ENCODE data around the gene BEAN1.
"Not testable (repeated sequence)": the region's sequence is repeated elsewhere in the genome, so short reads cannot be mapped to it uniquely, and the experiment has no call there.

Gene BEAN1

DNA sequence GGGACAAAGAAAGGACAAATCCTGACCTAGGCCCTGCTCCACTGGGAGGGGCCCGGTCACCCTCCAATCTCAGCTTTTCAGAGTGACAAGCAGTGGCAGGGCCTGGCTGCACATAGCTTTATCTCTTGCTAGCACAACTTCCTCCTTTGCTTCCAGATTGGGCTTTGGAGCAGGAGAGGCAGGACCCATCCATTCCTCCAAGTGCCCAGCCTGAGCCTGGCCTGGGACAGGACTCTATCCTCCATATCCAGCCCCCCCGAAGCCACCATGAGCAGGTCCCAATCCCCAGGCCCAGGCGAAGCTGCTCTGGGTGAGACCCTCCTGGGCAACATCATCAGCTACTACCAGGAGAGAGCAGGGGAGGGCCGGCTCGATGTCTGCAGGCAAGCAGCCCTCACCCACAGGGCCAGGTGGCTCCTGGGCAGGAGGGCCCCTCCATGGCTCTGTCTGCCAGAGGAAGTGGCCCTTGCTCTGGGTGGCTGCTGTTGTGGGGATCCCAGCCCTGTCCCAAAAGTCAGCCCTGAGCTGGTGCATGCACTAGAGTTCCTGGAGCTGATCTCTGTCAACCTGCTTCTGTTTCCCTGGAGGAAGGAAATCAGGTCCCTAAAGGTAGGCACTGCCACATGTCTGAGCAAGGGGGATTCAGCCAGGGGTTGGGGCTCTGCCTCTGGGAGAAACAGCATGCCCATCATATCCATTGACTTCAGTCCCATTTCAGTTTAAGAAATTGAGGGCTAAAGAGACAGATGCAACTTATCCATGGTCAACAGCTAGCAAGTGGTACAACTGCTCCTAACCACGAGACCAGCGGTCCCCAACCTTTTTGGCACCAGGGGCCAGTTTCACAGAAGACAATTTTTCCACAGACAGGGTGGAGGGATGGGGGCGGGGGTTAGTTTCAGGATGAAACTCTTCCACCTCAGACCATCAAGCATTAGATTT lies 64.0 kb downstream of the BEAN1 start:
- Histone ChIP-seq H3K9ac (ENCODE audit: low read depth, low read length) (no peak overlapping the region), H3K36me3 (ENCODE audit: insufficient read depth, low read length) (no peaks in the 10 kb centered on the region), H3K27ac (ENCODE audit: low read depth, low read length) (no peak overlapping the region), H3K4me1 (ENCODE audit: insufficient read depth, low read length) (no peaks in the 10 kb centered on the region), H3K9me3 (ENCODE audit: insufficient read depth, low read depth, low read length) (no peaks in the 10 kb centered on the region), H3K4me3 (ENCODE audit: low read length) (no peak overlapping the region), H3K27me3 (ENCODE audit: insufficient read depth, low read length) (no peaks in the 10 kb centered on the region)
- WGBS = 90% methylated on average over 8 of the region's 8 CpGs

DNA sequence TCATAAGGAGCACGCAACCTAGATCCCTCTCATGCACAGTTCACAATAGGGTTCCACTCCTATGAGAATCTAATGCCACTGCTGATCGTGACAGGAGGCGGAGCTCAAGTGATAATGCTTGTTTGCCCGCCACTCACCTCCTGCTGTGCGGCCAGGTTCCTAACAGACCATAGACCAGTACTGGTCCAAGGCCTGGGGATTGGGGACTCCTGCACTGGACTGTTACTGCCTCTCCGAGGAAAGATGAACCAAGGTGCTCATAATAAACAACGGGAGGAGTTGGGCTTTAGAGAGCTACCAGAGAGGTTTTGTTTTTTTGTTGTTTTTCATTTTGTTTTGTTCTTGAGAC lies 64.6 kb downstream of the BEAN1 start:
- H3K4me3 ChIP-seq (ENCODE audit: low read length) = no peak overlapping the region
- H3K27ac ChIP-seq (ENCODE audit: low read depth, low read length) = no peak overlapping the region
- H3K9me3 ChIP-seq (ENCODE audit: insufficient read depth, low read depth, low read length) = no peaks in the 10 kb centered on the region
- no peaks in the 10 kb centered on the region for H3K4me1 ChIP-seq (ENCODE audit: insufficient read depth, low read length)
- H3K27me3 ChIP-seq (ENCODE audit: insufficient read depth, low read length) = no peaks in the 10 kb centered on the region
- no peaks in the 10 kb centered on the region for H3K36me3 ChIP-seq (ENCODE audit: insufficient read depth, low read length)
- WGBS = 80% methylated on average over 7 of the region's 7 CpGs
- no peak overlapping the region for H3K9ac ChIP-seq (ENCODE audit: low read depth, low read length)

DNA sequence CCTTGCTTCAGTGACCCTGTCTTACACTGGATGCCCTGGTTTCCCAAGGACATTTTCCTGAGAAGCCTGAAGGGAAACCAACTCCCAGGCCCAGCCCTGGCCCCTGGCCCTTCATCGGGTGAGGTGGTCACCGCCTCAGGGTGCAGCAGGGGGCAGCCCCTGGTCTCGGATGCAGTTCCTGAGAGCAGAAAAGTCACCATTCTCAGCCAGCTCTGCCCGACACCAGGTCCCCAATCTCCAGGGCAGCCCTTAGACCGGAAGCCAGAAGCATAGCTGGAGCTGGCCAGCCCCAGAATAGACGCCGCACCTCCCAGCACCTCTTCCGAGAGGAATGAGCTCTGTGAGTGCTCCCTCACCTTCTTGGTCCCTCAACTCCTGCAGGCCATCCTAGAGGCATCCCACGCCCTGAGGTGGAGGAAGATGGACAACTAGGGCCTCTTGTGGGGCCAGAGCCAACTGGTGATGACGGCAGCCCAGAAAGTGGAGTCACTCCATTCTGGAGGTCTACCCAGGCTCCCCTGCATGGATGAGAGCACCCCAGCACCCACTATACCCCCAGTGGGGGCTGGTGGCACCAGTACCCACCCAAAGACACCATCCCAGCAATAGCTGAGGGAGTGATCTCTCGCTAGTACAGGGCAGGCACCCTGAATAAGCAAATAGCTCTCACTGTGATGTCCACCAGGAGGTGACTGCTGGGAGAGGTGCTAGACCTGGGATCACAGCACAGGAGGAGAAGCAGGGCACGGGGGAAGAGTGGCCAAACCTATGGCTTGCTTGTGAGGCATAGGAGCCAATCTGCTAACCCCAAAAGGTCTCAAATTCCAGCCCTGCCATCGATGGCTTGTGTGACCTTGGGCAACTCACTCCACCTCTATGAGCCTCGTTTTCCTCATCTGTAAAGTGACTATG lies 66.7 kb downstream of the BEAN1 start:
- Histone ChIP-seq H3K9ac (ENCODE audit: low read depth, low read length) (no peak overlapping the region), H3K36me3 (ENCODE audit: insufficient read depth, low read length) (no peaks in the 10 kb centered on the region), H3K27ac (ENCODE audit: low read depth, low read length) (no peak overlapping the region), H3K27me3 (ENCODE audit: insufficient read depth, low read length) (no peaks in the 10 kb centered on the region), H3K9me3 (ENCODE audit: insufficient read depth, low read depth, low read length) (no peaks in the 10 kb centered on the region), H3K4me3 (ENCODE audit: low read length) (no peak overlapping the region), H3K4me1 (ENCODE audit: insufficient read depth, low read length) (no peaks in the 10 kb centered on the region)
- WGBS = 92% methylated on average over 14 of the region's 14 CpGs

DNA sequence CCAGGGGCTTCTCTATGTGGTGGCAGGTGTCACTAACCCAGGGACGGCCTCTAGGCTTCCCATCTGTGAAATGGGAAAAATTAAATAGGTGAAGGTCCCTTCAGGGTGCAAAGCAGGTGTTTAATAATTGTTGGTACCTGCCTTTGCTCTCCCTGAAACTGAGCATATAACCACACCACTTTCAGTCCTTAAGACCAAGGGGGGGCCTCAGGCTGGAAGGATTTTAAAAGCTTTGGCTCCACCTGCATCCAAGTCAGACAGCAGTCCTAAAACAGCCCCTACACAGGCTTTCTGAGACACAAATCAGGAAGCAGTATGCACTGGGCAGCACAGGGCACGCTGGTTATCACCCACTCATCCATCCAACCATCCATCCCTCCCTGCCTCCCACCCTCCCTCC lies 67.8 kb downstream of the BEAN1 start:
- no peaks in the 10 kb centered on the region for H3K36me3 ChIP-seq (ENCODE audit: insufficient read depth, low read length)
- no peaks in the 10 kb centered on the region for H3K4me1 ChIP-seq (ENCODE audit: insufficient read depth, low read length)
- WGBS = 90% methylated on average over 2 of the region's 2 CpGs

DNA sequence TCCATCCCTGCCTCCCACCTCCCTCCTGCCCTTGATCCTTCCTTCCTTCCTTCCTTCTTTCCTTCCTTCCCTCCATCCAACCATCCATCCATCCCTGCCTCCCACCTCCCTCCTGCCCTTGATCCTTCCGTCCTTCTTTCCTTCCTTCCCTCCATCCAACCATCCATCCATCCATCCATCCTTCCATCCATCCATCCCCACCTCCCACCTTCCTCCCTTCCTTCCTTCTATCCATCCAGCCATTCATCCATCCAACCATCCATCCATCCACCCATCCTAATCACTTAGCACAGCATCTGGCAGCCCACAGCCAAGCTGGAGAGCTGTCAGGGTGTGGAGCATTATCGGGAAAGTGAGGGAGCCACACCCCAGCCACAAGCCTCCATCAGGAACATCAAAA lies 68.3 kb downstream of the BEAN1 start:
- no peaks in the 10 kb centered on the region for H3K27me3 ChIP-seq (ENCODE audit: insufficient read depth, low read length)
- H3K4me1 ChIP-seq (ENCODE audit: insufficient read depth, low read length) = no peaks in the 10 kb centered on the region
- H3K4me3 ChIP-seq (ENCODE audit: low read length) = no peak overlapping the region
- no peak overlapping the region for H3K9ac ChIP-seq (ENCODE audit: low read depth, low read length)
- no peak overlapping the region for H3K27ac ChIP-seq (ENCODE audit: low read depth, low read length)
- no peaks in the 10 kb centered on the region for H3K9me3 ChIP-seq (ENCODE audit: insufficient read depth, low read depth, low read length)
- no peaks in the 10 kb centered on the region for H3K36me3 ChIP-seq (ENCODE audit: insufficient read depth, low read length)
- 92% methylated on average over 2 of the region's 2 CpGs for WGBS

More for the DNA sequence above, 67.8 kb downstream of the BEAN1 start:
- no peak overlapping the region for H3K27ac ChIP-seq (ENCODE audit: low read depth, low read length)
- H3K9ac ChIP-seq (ENCODE audit: low read depth, low read length) = no peak overlapping the region
- no peak overlapping the region for H3K4me3 ChIP-seq (ENCODE audit: low read length)
- no peaks in the 10 kb centered on the region for H3K27me3 ChIP-seq (ENCODE audit: insufficient read depth, low read length)
- H3K9me3 ChIP-seq (ENCODE audit: insufficient read depth, low read depth, low read length) = no peaks in the 10 kb centered on the region

DNA sequence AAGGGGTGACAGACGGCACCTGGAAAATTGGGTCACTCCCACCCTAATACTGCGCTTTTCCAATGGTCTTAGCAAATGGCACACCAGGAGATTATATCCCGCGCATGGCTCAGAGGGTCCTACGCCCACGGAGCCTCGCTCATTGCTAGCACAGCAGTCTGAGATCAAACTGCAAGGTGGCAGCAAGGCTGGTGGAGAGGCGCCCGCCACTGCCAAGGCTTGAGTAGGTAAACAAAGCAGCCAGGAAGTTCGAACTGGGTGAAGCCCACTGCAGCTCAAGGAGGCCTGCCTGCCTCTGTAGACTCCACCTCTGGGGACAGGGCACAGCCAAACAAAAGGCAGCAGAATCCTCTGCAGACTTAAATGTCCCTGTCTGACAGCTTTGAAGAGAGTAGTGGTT lies 69.1 kb downstream of the BEAN1 start:
- not testable (repeated sequence) for H3K9ac ChIP-seq (ENCODE audit: low read depth, low read length); H3K27me3 ChIP-seq (ENCODE audit: insufficient read depth, low read length); H3K36me3 ChIP-seq (ENCODE audit: insufficient read depth, low read length); H3K4me1 ChIP-seq (ENCODE audit: insufficient read depth, low read length); H3K27ac ChIP-seq (ENCODE audit: low read depth, low read length); H3K4me3 ChIP-seq (ENCODE audit: low read length); H3K9me3 ChIP-seq (ENCODE audit: insufficient read depth, low read depth, low read length)
- WGBS = 95% methylated on average over 8 of the region's 10 CpGs

DNA sequence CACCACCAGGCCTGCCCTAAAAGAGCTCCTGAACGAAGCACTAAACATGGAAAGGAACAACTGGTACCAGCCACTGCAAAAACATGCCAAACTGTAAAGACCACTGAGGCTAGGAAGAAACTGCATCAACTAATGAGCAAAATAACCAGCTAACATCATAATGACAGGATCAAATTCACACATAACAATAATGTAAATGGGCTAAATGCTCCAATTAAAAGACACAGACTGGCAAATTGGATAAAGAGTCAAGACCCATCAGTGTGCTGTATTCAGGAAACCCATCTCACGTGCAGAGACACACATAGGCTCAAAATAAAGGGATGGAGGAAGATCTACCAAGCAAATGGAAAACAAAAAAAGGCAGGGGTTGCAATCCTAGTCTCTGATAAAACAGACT lies 70.8 kb downstream of the BEAN1 start:
- not testable (repeated sequence) for H3K4me3 ChIP-seq (ENCODE audit: low read length); H3K9ac ChIP-seq (ENCODE audit: low read depth, low read length)
- 82% methylated on average over 1 of the region's 2 CpGs for WGBS

DNA sequence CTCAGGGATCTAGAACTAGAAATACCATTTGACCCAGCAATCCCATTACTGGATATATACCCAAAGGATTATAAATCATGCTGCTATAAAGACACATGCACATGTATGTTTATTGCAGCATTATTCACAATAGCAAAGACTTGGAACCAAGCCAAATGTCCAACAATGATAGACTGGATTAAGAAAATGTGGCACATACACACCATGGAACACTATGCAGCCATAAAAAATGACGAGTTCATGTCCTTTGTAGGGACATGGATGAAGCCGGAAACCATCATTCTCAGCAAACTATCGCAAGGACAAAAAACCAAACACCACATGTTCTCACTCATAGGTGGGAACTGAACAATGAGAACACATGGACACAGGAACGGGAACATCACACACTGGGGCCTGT lies 74.5 kb downstream of the BEAN1 start:
- 93% methylated on average over 3 of the region's 4 CpGs for WGBS
- H3K9me3 ChIP-seq (ENCODE audit: insufficient read depth, low read depth, low read length); H3K9ac ChIP-seq (ENCODE audit: low read depth, low read length); H3K36me3 ChIP-seq (ENCODE audit: insufficient read depth, low read length); H3K4me3 ChIP-seq (ENCODE audit: low read length); H3K27ac ChIP-seq (ENCODE audit: low read depth, low read length); H3K4me1 ChIP-seq (ENCODE audit: insufficient read depth, low read length); H3K27me3 ChIP-seq (ENCODE audit: insufficient read depth, low read length): not testable (repeated sequence)

More for the DNA sequence above, 70.8 kb downstream of the BEAN1 start:
- not testable (repeated sequence) for H3K27me3 ChIP-seq (ENCODE audit: insufficient read depth, low read length); H3K27ac ChIP-seq (ENCODE audit: low read depth, low read length); H3K9me3 ChIP-seq (ENCODE audit: insufficient read depth, low read depth, low read length); H3K36me3 ChIP-seq (ENCODE audit: insufficient read depth, low read length); H3K4me1 ChIP-seq (ENCODE audit: insufficient read depth, low read length)

DNA sequence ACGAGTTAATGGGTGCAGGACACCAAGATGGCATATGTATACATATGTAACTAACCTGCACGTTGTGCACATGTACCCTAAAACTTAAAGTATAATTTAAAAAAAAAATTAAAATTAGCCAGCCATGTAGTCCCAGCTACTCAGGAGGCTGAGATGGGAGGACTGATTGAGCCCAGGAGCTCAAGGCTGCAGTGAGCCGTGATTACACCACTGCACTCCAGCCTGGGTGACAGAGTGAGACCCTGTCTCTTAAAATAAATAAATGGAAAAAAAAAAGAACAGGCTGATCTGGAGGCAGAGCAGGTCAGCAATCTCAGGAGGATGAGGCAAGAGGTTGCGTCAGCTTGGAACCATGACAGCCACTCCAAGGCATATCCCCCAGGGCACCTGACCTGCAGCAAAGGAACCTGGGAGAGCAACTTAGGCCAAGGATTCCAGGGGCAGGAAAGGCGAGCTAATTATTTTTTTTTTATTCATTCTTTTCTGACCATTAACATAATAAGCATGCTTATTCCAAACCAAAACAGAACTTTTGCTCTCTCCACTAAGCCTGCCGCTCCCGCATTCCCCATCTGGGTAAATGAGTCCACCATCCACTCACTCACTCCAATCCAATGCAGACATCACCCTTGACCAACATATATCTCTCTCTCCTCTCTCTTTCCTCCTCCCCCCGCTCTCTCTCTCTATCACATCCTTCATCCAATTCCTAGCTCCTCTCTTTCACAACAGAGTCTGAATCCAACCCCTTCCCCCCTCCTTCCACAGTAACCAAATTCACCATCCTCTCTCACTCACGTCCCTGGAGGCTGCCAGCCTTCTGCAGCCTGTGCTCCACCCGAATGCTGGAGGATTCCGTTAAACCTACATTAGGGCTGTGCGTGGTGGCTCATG lies 75.2 kb downstream of the BEAN1 start:
- WGBS = 81% methylated on average over 11 of the region's 12 CpGs
- H3K9ac ChIP-seq (ENCODE audit: low read depth, low read length) = no peak overlapping the region
- H3K36me3 ChIP-seq (ENCODE audit: insufficient read depth, low read length) = no peaks in the 10 kb centered on the region
- no peaks in the 10 kb centered on the region for H3K9me3 ChIP-seq (ENCODE audit: insufficient read depth, low read depth, low read length)
- H3K4me3 ChIP-seq (ENCODE audit: low read length) = no peak overlapping the region
- no peaks in the 10 kb centered on the region for H3K27me3 ChIP-seq (ENCODE audit: insufficient read depth, low read length)
- no peak overlapping the region for H3K27ac ChIP-seq (ENCODE audit: low read depth, low read length)
- no peaks in the 10 kb centered on the region for H3K4me1 ChIP-seq (ENCODE audit: insufficient read depth, low read length)

DNA sequence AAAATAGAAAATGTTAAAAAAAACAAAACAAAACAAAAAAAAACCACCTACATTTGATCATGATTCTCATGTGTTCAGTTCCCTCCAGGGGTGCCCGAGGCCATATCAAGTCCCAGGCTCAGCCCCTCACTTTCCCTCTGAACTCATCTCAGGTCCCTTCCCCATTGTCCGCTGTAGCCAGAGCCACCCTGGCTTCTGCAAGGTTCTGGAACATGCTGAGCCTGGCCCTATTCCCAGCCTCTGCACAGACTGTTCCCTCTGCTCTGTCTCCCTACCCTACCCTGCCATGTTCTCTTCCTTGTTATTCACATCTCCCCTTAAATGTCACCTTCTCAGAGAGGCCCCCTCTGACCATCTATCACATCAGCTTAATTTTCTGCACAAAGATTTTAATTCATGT lies 75.9 kb downstream of the BEAN1 start:
- H3K27ac ChIP-seq (ENCODE audit: low read depth, low read length) = no peak overlapping the region
- no peaks in the 10 kb centered on the region for H3K4me1 ChIP-seq (ENCODE audit: insufficient read depth, low read length)
- 87% methylated on average over 2 of the region's 2 CpGs for WGBS
- H3K4me3 ChIP-seq (ENCODE audit: low read length) = no peak overlapping the region
- no peaks in the 10 kb centered on the region for H3K36me3 ChIP-seq (ENCODE audit: insufficient read depth, low read length)
- H3K9me3 ChIP-seq (ENCODE audit: insufficient read depth, low read depth, low read length) = no peaks in the 10 kb centered on the region
- H3K9ac ChIP-seq (ENCODE audit: low read depth, low read length) = no peak overlapping the region
- no peaks in the 10 kb centered on the region for H3K27me3 ChIP-seq (ENCODE audit: insufficient read depth, low read length)
